GM19395 (cell line): ENCODE measurements around the gene TRIM8.

ENCODE experiments used
- ATAC-seq: cut with Tn5 transposase; IDR thresholded peaks from one replicate; pipeline ENCODE4 v1.9.1; 2021; ENCODE audit warnings: mild to moderate bottlenecking, moderate library complexity; ENCODE audit not compliant: unreplicated experiment

Gene TRIM8

GRCh38 chr10:102631525-102632393, 12.5 kb upstream of the TRIM8 start:
- ATAC-seq = no peak

GRCh38 chr10:102632394-102633111, 11.7 kb upstream of the TRIM8 start:
- no peak for ATAC-seq

GRCh38 chr10:102633287-102633686, 11.0 kb upstream of the TRIM8 start:
- ATAC-seq = no peak

- ATAC-seq = no peak
Observed at GRCh38 chr10:102633848-102634247, 10.4 kb upstream of the TRIM8 start.

GRCh38 chr10:102634686-102635085, 9.6 kb upstream of the TRIM8 start:
- no peak for ATAC-seq

- no peak for ATAC-seq
Observed at GRCh38 chr10:102635377-102635776, 8.9 kb upstream of the TRIM8 start.

- no peak for ATAC-seq
Observed at GRCh38 chr10:102639537-102639936, 4.7 kb upstream of the TRIM8 start.

- ATAC-seq = no peak
Observed at GRCh38 chr10:102641402-102641801, 2.9 kb upstream of the TRIM8 start.

GRCh38 chr10:102641880-102642735, 2.2 kb upstream of the TRIM8 start:
- peak; percentile 46 for ATAC-seq

- ATAC-seq = no peak
Observed at GRCh38 chr10:102642736-102643335, 1.4 kb upstream of the TRIM8 start.

GRCh38 chr10:102643336-102644065, 778 bp upstream of the TRIM8 start:
- ATAC-seq = no peak

- ATAC-seq = no peak
Observed at GRCh38 chr10:102644646-102645387, 538 bp downstream of the TRIM8 start.

GRCh38 chr10:102645388-102645740, 1.1 kb downstream of the TRIM8 start:
- no peak for ATAC-seq

GRCh38 chr10:102645741-102646609, 1.7 kb downstream of the TRIM8 start:
- peak; percentile 45 for ATAC-seq

GRCh38 chr10:102646610-102647442, 2.5 kb downstream of the TRIM8 start:
- ATAC-seq = no peak

GRCh38 chr10:102647443-102648268, 3.4 kb downstream of the TRIM8 start:
- no peak for ATAC-seq
